ENCODE measurements around the gene EEIG2.

GRCh38 chr1:108600504-108600903, 40.6 kb downstream of the EEIG2 start:
- TF ChIP-seq TAF1 (IDR thresholded peaks at IDR 0.05; ENCODE audit: borderline replicate concordance, low read depth, low read length) (no peak), POLR2A (IDR thresholded peaks at IDR 0.05; ENCODE audit: low read depth, low read length) (no peak)

All from GM12892 (cell line).